Spleen (tissue), 7 donors: ENCODE results near the gene TAS2R5.

Experiments used
- CTCF ChIP-seq, 11 experiments: fragments of 200-600 bp in 7 of 11; fragments of 450-650 bp in 4 of 11; sonication (generic) in 4 of 11; IDR thresholded peaks in 8 of 11; conservative IDR thresholded peaks in 3 of 11; 1 replicate in 7 of 11; 2 replicates in 4 of 11; pipeline versions ENCODE4 v1.4.0 to v1.8.0; 2016 to 2021; ENCODE audit warnings: antibody characterized with exemption in 11 of 11, inconsistent platforms in 4 of 11, mild to moderate bottlenecking in 1 of 11
- POLR2A ChIP-seq, 3 donors: fragments of 450-650 bp; IDR thresholded peaks; one replicate each; pipeline ENCODE4 v1.5.1; 2017; ENCODE audit warnings: antibody characterized with exemption in 3 of 3, mild to moderate bottlenecking in 1 of 3
- donor health status: DM: no; HTN: no; CAD: no; lungs with moderate emphysema.
- donor health status: DM: no; HTN: no; CAD: no.
- donor health status: DM: no; HTN: no; CAD: no.

DNA sequence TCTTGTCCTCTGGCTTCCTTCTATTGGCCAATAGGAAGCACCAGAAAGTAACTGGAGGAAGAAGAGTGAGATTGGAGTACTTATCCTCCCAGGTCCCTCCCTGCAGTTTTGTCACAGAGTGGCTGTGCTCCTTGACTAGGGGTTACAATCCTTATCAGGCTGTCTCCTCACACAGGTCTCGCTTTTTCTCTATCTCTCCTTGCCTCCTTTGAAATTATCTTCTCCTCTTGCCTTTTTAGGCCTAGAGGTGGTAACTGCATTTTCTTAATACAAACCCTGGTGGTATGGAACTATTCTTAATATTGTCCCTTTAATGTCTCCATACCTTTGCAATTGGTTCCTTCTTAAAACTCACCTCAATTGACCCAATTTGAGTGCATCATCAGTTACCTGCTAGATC is 48.6 kb downstream of the TAS2R5 start:
- TF ChIP-seq CTCF (IDR thresholded peaks at IDR 0.05 in 8 of 11, conservative IDR thresholded peaks at IDR 0.05 in 3 of 11), result no peak
- no peak for TF ChIP-seq POLR2A (IDR thresholded peaks at IDR 0.05)
